ENCODE results near the gene FBXO2. TPM values are rescaled to one million over a fixed set of nuclear protein-coding genes. Genes with fewer than 3 reads are reported as not detected.

The FBXO2 gene
- total and polyA plus RNA-seq, 9 of the 15 experiments (the other 6 are each of a cell fraction or from before 2014, with no cell fraction given), result 0.04 to 1.9 (median 0.27) TPM

GRCh38 chr1:11697188-11697892 is 43.1 kb upstream of the FBXO2 start (continued):
- no peak for TF ChIP-seq RBM25 (IDR thresholded peaks at IDR 0.05; ENCODE audit: low read depth, low read length, severe bottlenecking)
- TF ChIP-seq POLR2H (tag; IDR thresholded peaks at IDR 0.05; ENCODE audit: low read depth), result no peak
- TF ChIP-seq DIDO1 (tag; IDR thresholded peaks at IDR 0.05; ENCODE audit: low read depth), result no peak
- TF ChIP-seq HDAC8 (tag; IDR thresholded peaks at IDR 0.05), result no peak
- no peak for TF ChIP-seq ZNF696 (CRISPR knock-in tag; conservative IDR thresholded peaks at IDR 0.05)
- TF ChIP-seq GABPB2 (CRISPR knock-in tag; conservative IDR thresholded peaks at IDR 0.05), result no peak
- TF ChIP-seq ZNF511 (CRISPR knock-in tag; IDR thresholded peaks at IDR 0.05), result no peak
- TF ChIP-seq, protein P1, sequence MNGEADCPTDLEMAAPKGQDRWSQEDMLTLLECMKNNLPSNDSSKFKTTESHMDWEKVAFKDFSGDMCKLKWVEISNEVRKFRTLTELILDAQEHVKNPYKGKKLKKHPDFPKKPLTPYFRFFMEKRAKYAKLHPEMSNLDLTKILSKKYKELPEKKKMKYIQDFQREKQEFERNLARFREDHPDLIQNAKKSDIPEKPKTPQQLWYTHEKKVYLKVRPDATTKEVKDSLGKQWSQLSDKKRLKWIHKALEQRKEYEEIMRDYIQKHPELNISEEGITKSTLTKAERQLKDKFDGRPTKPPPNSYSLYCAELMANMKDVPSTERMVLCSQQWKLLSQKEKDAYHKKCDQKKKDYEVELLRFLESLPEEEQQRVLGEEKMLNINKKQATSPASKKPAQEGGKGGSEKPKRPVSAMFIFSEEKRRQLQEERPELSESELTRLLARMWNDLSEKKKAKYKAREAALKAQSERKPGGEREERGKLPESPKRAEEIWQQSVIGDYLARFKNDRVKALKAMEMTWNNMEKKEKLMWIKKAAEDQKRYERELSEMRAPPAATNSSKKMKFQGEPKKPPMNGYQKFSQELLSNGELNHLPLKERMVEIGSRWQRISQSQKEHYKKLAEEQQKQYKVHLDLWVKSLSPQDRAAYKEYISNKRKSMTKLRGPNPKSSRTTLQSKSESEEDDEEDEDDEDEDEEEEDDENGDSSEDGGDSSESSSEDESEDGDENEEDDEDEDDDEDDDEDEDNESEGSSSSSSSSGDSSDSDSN (IDR thresholded peaks at IDR 0.05; ENCODE audit: borderline replicate concordance in 1 of 2, low read depth in 2 of 2, low read length in 2 of 2), result no peak
- no peak for TF ChIP-seq ZBTB8A (IDR thresholded peaks at IDR 0.05; ENCODE audit: partially characterized antibody)
- TF ChIP-seq, protein P2, sequence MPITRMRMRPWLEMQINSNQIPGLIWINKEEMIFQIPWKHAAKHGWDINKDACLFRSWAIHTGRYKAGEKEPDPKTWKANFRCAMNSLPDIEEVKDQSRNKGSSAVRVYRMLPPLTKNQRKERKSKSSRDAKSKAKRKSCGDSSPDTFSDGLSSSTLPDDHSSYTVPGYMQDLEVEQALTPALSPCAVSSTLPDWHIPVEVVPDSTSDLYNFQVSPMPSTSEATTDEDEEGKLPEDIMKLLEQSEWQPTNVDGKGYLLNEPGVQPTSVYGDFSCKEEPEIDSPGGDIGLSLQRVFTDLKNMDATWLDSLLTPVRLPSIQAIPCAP (CRISPR knock-in tag; IDR thresholded peaks at IDR 0.05; ENCODE audit: borderline replicate concordance), result no peak
- no peak for TF ChIP-seq ZNF274 (IDR thresholded peaks at IDR 0.05; ENCODE audit: borderline replicate concordance, low read depth, low read length)
- no peak for TF ChIP-seq ZSCAN29 (IDR thresholded peaks at IDR 0.05)
- peak; percentile 70 for TF ChIP-seq POLR2AphosphoS5 (IDR thresholded peaks at IDR 0.05; ENCODE audit: control insufficient read depth, insufficient read depth, low read depth, low read length)
- TF ChIP-seq ZFPM2 (CRISPR knock-in tag; IDR thresholded peaks at IDR 0.05), result no peak
- no peak for TF ChIP-seq ZNF436 (CRISPR knock-in tag; IDR thresholded peaks at IDR 0.05)
- TF ChIP-seq ZNF77 (CRISPR knock-in tag; IDR thresholded peaks at IDR 0.05), result no peak
- no peak for TF ChIP-seq NEUROD1 (IDR thresholded peaks at IDR 0.05; ENCODE audit: borderline replicate concordance, low read depth, low read length, partially characterized antibody)
- TF ChIP-seq ZFP36 (IDR thresholded peaks at IDR 0.05; ENCODE audit: low read depth, low read length, partially characterized antibody), result peak; percentile 30
- TF ChIP-seq MTF1 (CRISPR knock-in tag; IDR thresholded peaks at IDR 0.05; ENCODE audit: borderline replicate concordance), result no peak
- TF ChIP-seq PCBP2 (IDR thresholded peaks at IDR 0.05; ENCODE audit: low read depth, low read length, poor library complexity, severe bottlenecking), result no peak
- no peak for TF ChIP-seq ZC3H4 (CRISPR knock-in tag; IDR thresholded peaks at IDR 0.05; ENCODE audit: borderline replicate concordance)
- no peak for TF ChIP-seq USF2 (CRISPR knock-in tag; IDR thresholded peaks at IDR 0.05)
- no peak for TF ChIP-seq XRCC5 (IDR thresholded peaks at IDR 0.05; ENCODE audit: low read depth, low read length)
- no peak for TF ChIP-seq PPARD (CRISPR knock-in tag; IDR thresholded peaks at IDR 0.05)
- no peak for TF ChIP-seq FUS (optimal IDR thresholded peaks at IDR 0.05; ENCODE audit: low read depth, low read length)

All from K562 (cell line).